HG02678 (cell line): ENCODE results near the gene SPATA17.

Source experiments
- ATAC-seq: cut with Tn5 transposase; IDR thresholded peaks from one replicate; pipeline ENCODE4 v1.9.1; 2021; ENCODE audit warnings: mild to moderate bottlenecking, moderate library complexity; ENCODE audit not compliant: unreplicated experiment

SPATA17 gene

GRCh38 chr1:217846733-217847132 is 215.6 kb downstream of the SPATA17 start:
- no peak for ATAC-seq

GRCh38 chr1:217847643-217848042 is 216.5 kb downstream of the SPATA17 start:
- ATAC-seq: no peak

DNA sequence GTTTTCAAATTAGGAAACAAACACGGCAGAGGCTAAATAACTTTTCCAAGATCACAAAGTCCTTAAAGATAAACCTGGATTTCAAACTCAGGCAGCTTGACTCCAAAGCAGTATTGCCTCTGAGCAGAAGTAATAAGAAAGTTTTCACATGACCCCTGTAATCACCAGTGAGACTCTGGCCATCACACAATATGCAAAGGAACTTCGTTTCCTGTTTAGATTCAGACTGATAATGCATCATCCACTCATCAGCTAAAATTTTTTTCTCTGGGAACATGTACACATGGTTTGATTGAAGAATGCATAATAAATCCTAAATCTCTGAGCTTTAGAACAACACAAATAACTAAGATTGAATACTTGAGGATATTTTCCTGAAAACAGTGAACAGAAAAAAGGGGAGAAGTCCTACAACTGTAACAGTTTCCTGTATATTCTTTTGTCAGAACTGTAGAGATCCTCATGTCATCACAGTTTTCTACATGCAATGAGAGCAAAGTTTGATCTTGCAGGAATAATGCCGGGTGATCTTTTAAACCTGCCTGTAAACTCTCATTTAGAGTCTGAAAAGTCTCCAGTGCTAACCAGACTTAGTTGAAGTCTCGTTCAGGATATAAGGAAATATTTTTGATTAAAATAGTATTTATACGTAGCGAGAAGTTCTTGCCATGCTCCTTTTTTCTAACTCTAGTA is 225.3 kb downstream of the SPATA17 start:
- no peak for ATAC-seq

DNA sequence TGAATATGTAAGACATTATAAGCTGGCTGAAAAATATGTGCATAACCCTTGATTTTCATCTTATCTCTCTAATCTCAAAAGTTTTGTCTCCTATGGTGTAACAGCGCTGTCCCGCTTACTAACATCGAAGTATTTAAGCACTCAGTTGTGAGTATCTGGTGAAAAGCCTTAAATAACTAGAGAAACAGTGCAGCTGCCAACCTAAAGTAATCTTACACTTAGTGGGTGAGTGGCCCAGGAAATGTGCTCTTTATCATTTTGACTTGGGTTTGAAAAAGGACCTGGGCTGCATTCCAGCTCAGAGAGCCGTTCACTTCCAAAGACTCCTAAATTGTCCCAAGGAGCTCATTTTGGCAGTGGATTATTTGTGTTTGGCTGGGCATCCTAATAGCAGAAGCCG is 225.9 kb downstream of the SPATA17 start:
- no peak for ATAC-seq

GRCh38 chr1:217861658-217862057 is 230.5 kb downstream of the SPATA17 start:
- no peak for ATAC-seq

DNA sequence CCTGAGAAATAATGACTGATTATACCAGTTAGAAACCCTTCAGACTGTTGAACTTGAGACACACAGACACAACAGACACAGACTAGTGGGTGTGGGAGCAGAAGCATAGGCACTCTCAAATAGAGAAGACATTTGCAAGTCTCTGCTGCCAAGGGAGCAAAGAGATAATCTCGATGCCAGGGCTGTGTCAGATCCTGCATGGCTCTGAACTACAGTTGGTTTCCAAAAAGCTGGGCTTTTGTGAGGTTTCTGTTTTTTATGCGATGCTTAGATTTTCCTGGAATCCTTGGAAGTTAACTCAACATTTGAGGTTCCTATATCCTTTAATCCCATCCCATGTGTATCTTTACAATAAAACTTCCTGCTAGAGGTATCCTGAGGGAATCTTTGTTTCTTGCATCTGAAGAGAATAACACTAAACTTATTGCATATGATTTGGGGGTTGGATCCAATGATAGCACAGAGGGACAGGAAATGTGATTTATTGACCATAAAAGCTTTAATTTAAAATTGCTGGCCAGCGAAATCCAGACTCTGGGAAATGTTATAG is 236.4 kb downstream of the SPATA17 start:
- ATAC-seq: no peak

GRCh38 chr1:217871955-217872354 is 240.8 kb downstream of the SPATA17 start:
- no peak for ATAC-seq

GRCh38 chr1:217875229-217875628 is 244.1 kb downstream of the SPATA17 start:
- ATAC-seq: no peak

DNA sequence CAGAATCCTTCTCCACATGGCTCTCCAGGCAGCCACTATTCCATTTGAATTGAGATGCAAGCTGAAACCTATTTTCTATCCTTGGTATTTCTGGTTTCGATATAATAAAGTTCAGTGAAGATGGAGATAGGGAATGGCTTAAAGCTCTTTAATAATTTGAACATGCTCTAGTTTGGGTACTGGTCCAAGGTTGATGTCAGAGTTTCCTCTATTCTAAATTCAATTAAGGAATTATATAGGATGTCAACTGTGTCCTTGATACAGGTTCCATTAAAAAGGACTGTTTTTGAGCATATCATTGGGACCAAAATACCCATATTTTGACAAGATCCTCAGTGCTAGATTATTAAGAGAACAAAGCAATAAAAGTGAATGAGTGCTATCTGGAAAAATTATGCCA is 245.3 kb downstream of the SPATA17 start:
- no peak for ATAC-seq

DNA sequence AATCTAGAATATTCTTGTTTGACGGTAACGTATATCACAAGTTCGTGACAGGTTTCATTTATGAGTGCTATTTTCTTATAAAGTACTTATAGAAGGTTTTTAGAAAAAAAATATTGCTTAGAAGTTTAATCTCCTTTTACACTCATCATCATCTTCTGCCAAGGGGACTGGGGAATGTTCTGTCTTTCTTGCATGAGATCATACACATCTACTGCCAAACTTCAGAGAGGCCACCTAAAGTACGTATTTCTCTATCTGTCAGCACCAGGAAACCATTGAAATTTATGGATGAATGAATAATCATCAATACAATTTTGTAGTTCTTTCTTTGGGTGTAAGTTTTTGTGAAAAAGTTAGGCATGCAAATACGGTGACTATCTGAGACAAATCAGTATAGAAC is 245.8 kb downstream of the SPATA17 start:
- ATAC-seq: no peak

- no peak for ATAC-seq
Observed at GRCh38 chr1:217881131-217881543, 250.0 kb downstream of the SPATA17 start.

DNA sequence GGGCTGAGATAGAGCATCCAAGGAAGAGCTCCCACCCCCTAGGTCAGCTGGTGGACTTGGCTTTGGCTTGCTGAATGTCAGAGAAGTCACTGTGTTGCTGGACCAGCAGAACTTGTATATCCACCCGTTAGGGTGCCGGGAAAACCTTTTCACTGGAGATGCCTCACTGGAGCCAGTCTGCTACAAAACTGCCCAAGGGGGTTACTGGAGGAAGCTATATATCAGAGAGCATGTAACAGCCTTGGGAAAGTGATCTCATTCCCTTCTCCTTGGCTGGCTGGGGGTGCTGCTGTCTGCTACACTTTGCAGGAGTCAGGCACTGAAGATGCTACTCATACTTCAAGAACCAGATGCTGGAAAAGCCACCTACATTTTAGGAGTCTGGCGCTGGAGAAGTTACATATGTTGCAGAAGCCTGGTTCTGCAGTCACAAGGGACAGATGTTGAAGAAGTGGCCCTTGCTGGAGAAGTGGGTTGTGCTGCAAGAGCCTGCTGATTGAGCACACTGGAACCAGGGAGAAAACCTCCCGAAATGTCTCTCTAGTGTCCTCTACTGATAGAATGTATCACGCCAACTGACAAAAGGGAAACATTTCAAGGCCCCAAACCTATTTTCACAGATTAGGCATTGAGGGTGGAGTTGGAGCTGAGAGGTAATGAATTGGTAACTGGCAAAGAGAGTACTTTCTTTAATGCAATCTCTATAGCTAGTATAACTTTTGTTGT is 250.6 kb downstream of the SPATA17 start:
- no peak for ATAC-seq

DNA sequence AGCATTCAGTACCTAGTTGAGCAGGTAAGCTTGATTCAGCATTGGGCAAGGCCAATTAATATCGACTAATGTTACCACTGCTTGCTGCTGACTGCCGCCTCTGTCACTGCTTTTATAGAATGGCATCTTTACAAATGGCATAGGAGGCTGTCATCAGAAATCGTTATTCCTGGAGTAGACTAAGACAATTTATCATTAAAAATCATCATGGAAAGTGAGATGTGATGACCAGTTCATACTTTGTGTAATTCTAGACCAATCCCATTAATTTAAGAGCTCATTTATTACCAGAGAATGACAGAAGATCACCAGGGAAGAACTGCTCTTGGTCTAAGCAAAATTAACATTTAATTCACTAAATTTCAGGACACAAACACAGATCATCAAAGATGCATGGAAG is 254.0 kb downstream of the SPATA17 start:
- ATAC-seq: no peak

- no peak for ATAC-seq
Observed at GRCh38 chr1:217888328-217888727, 257.2 kb downstream of the SPATA17 start.

GRCh38 chr1:217889401-217889800 is 258.3 kb downstream of the SPATA17 start:
- ATAC-seq: no peak

GRCh38 chr1:217891966-217892365 is 260.8 kb downstream of the SPATA17 start:
- no peak for ATAC-seq

- no peak for ATAC-seq
Observed at GRCh38 chr1:217892750-217893149, 261.6 kb downstream of the SPATA17 start.

DNA sequence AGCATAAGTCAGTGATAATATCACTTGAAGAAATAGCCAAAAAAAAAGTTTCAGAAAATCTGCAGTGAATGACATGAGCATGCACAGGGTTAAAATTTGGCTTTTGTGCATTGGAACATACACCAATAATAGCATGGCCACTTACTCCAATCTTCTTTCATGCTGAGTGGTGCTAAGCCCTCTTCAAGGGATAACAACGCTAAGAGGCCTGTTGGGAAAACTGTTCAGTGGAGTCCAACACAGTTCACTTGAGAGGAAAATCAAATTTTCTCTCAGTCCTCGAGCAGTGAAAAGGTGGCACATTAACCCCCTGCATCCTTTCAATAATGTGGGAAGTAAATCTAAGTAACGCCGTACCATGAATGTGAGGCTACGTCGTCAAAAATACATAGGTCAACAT is 264.7 kb downstream of the SPATA17 start:
- no peak for ATAC-seq

DNA sequence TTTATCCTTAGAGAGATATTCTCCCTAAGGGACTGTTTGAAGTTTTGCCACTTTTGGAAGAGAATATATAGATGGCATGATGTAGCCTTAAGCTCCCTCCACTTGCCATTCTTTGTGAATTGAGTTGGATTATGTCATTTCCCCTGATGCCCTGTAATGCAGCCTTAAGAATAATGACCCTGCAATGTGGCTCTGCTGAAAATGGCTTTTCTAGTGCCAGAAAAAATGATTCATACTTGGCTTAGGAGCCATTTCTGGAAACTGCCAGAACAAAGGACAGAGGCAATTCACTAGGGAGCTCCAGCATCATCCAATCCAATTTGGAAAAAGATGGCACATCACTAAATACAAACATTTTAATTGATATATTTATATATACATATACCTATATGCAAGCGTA is 265.3 kb downstream of the SPATA17 start:
- no peak for ATAC-seq

DNA sequence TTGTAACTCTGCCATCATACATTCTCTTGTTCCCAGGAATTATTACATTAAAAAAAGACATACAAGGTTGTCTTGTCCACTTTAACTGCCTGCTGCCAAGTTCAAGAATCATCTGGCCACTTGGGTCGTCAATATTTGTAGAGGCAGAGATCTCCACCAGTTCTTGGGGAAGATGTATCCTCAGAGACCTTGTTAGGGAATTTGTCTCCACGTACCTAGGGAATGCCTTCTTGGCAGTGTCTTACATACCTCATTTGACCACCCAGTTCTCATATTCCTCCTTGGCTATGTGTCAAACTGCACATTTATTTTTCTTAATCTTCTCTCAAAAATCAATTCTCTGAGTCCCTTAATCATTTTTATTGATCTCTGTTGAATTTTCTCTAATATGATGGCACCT is 266.0 kb downstream of the SPATA17 start:
- no peak for ATAC-seq

DNA sequence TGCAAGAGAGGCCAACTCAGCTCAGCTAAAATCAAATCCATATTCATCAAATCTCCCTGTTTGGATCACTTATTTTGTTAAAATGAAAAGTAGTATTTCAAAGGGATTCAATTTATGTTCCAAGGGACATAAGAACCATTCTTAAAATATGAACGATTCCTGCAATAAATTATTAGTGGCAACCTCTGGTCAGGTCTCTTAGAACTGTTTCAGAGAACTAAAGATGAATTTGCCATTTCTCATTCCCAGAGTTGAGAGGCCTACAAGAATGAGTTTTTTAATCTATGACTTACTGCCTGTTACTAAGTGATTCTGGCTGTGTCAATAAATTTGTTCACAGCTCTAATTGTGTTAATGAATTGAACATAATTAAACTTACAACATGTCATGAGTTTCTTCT is 268.5 kb downstream of the SPATA17 start:
- no peak for ATAC-seq

DNA sequence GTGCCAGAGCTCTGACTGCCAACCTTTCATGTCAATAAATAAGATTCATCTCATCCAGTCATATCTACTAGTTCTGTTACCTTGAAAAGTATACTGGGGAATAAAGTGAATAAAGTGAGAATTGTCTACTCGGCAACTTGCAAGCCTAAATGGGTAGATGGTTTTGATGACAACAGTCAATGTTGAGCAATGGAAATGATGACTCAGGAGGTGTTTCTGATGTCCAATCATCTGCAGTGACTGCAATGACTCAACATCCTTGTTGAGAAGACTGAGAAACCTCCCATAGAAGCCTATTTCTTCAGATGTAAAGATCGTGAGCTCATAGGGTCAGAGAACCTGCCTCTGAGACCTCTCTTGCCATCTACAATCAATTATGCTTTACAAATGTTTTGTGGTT is 276.4 kb downstream of the SPATA17 start:
- no peak for ATAC-seq
